Memory B cell (primary cell): Measurements from ENCODE around the gene ACVRL1.
"Not testable (repeated sequence)": the region's sequence is repeated elsewhere in the genome, so short reads cannot be mapped to it uniquely, and the experiment has no call there.

Experiments used
- ATAC-seq: fragments of 150-1000 bp; cut with Tn5 transposase; 2 replicates; pipeline ENCODE4 v1.10.0; 2021; ENCODE audit warnings: low read depth, mild to moderate bottlenecking, moderate library complexity
- DNase-seq, 2 donors: peaks; one replicate each; pipeline ENCODE4 v3.0.0; 2022; ENCODE audit warnings: low spot score in 2 of 2
- H3K27ac Mint-ChIP-seq: one replicate; pipeline ENCODE4 v1.8.0; 2022; ENCODE audit warnings: mild to moderate bottlenecking, moderate library complexity, mixed read lengths
- H3K27me3 Mint-ChIP-seq: one replicate; pipeline ENCODE4 v1.8.0; 2022; ENCODE audit warnings: mixed read lengths
- H3K36me3 Mint-ChIP-seq: one replicate; pipeline ENCODE4 v1.8.0; 2022; ENCODE audit warnings: mild to moderate bottlenecking, mixed read lengths
- H3K4me1 Mint-ChIP-seq: one replicate; pipeline ENCODE4 v1.8.0; 2022; ENCODE audit warnings: mixed read lengths
- H3K4me3 Mint-ChIP-seq: one replicate; pipeline ENCODE4 v1.8.0; 2022; ENCODE audit warnings: mild to moderate bottlenecking, moderate library complexity, mixed read lengths
- H3K9me3 Mint-ChIP-seq: one replicate; pipeline ENCODE4 v1.8.0; 2022; ENCODE audit warnings: mixed read lengths

ACVRL1 gene

DNA sequence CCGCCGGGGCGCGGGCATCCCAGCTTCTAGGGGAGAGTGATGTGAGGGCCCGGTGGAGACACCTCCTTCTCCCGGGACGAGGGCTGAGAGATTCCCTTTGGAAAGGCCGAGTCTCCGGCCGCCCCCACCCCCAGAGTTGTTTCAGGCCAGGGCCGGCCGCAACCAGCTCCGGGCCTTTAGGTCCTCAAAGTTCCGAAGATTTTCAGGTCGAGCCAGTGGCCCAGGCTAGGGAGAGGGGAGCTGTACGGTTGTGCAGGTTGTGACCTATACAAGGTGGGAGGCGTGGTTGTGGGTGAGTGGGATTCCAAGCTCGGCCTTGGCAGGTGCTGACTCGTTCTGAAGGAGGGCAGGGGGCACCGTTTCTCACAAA lies 37.8 kb upstream of the ACVRL1 start:
- no peak overlapping the region for H3K27ac Mint-ChIP-seq
- H3K4me3 Mint-ChIP-seq, result no peak overlapping the region
- H3K9me3 Mint-ChIP-seq, result no peaks in the 10 kb centered on the region
- no peaks in the 10 kb centered on the region for H3K36me3 Mint-ChIP-seq
- DNase-seq, result no peak
- no peak for ATAC-seq
- peaks cover 36% of the 10 kb centered on the region for H3K27me3 Mint-ChIP-seq
- peaks cover 11% of the 10 kb centered on the region for H3K4me1 Mint-ChIP-seq

DNA sequence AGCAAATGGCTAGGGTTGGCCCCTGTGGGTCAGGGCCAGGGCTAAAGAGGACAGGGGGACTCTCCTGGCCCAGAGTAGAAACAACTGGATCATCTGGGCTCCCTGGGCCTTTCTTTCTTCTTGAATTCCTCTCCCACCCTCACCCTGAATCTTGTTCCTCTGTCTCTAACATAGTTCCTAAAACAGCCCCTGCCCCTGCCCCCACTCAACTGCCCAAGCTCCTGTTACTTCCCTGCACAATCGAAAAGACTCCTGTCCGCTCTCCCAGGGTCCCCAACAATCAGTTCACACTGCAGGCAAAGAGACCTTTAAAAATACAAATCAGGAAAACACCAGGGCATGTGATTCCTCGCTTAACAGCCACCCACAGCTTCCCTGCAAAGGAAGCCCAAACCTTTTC lies 37.4 kb upstream of the ACVRL1 start:
- H3K36me3 Mint-ChIP-seq, result no peaks in the 10 kb centered on the region
- H3K9me3 Mint-ChIP-seq, result no peaks in the 10 kb centered on the region
- H3K27me3 Mint-ChIP-seq, result peaks cover 33% of the 10 kb centered on the region
- H3K4me1 Mint-ChIP-seq, result peaks cover 8% of the 10 kb centered on the region
- ATAC-seq (no peak), DNase-seq (no peak)
- no peak overlapping the region for H3K4me3 Mint-ChIP-seq
- H3K27ac Mint-ChIP-seq, result no peak overlapping the region

DNA sequence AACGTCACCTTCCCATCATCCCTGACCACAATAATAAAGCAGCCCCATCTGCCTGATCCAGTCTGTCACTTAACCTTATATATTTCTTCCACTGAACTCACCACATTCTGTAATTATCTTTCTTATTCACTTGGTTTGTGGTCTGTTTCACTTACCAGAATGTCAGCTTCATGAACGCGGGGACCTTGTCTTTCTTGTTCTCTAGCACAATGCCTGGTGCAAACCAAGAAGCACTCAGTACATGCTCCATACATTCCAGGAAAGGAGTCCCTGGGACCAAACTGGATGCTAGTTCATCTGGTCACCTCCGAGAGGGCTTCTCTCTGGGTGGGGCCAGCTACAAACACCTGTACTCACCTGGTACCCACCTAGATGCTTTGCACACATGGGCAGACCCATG lies 36.8 kb upstream of the ACVRL1 start:
- DNase-seq, result no peak
- H3K4me1 Mint-ChIP-seq, result peaks cover 8% of the 10 kb centered on the region
- H3K9me3 Mint-ChIP-seq, result no peaks in the 10 kb centered on the region
- H3K27me3 Mint-ChIP-seq, result peaks cover 32% of the 10 kb centered on the region
- H3K4me3 Mint-ChIP-seq, result no peak overlapping the region
- no peak for ATAC-seq
- no peaks in the 10 kb centered on the region for H3K36me3 Mint-ChIP-seq
- H3K27ac Mint-ChIP-seq, result no peak overlapping the region

DNA sequence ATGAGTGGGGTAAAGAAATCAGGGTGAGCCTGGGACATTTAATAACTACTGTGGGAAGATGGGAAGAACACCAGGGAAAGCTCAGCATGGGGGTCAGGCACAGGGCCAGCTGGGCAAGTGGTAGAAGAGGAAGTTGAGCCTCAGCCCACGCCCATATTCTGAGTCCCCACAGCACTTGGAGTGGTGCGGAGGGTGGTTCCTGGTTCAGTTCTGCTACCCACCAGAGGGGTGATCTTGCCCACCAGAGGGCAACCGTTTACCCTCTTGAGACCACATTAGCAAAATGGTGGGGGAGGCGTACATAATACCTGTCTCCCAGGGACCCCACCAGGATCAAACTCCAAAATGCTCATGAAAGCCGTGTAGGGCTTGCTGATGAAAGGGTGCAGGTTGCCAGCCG lies 36.2 kb upstream of the ACVRL1 start:
- no peaks in the 10 kb centered on the region for H3K36me3 Mint-ChIP-seq
- DNase-seq (no peak), ATAC-seq (peak; percentile 53)
- H3K4me1 Mint-ChIP-seq, result peaks cover 8% of the 10 kb centered on the region
- no peak overlapping the region for H3K4me3 Mint-ChIP-seq
- H3K27me3 Mint-ChIP-seq, result peaks cover 30% of the 10 kb centered on the region
- no peak overlapping the region for H3K27ac Mint-ChIP-seq
- no peaks in the 10 kb centered on the region for H3K9me3 Mint-ChIP-seq

DNA sequence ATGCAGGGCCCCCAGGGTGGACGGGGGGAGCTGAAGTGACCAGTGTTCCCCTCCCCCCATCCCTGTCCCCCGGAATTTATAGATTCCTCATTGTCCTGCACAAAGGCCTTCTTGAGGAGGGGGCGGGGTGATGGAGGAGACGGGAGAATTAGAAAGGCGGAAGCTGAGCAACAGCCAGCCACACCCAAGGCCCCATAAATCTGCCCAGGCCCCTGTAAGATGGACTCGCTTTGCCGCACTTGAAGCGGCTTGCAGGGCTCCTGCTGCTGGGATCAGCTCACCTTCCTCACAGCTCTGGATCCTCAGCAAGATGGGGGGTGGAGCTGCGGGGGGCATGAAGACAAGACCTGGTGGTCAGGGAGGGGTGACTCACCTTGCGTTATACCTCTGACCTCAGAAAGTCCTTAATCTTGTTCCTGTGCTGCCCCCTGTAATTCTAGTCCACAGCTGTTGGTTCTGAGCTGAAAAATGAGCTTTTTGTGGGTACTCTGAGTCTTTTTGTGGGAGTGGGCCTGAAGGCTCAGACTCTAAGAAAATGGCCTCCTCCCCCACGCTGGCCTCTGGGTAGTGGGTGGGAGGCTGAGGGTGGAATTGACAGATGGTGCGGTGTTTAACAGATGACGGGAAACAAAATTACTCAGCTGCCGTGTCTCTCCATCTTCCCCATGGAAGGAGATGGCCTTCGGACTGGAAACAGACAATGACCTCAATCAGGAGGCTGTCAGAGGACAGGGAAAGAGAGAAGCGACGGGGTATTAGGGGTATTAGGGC lies 35.2 kb upstream of the ACVRL1 start:
- Mint-ChIP-seq H3K4me3 (no peak overlapping the region), H3K27me3 (peaks cover 28% of the 10 kb centered on the region), H3K36me3 (no peaks in the 10 kb centered on the region), H3K27ac (no peak overlapping the region), H3K4me1 (peaks cover 8% of the 10 kb centered on the region), H3K9me3 (no peaks in the 10 kb centered on the region)
- ATAC-seq, result no peak
- DNase-seq, result no peak

DNA sequence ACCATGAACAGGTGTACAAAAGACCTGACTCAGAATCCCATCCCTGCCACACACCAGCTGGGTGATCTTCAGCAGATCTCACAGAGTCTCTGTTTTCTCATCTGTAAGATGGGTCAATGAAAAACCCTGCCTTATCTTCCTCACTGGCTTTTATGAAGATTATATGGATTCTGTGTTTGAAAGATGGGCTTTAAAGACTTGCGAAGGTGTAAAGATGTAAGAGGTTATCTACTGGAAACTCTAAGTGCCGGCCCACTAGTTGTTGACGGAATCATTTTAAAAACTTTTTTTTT lies 34.7 kb upstream of the ACVRL1 start:
- no peaks in the 10 kb centered on the region for H3K36me3 Mint-ChIP-seq
- H3K4me1 Mint-ChIP-seq, result peaks cover 8% of the 10 kb centered on the region
- no peak overlapping the region for H3K4me3 Mint-ChIP-seq
- ATAC-seq (no peak), DNase-seq (no peak)
- no peaks in the 10 kb centered on the region for H3K9me3 Mint-ChIP-seq
- H3K27me3 Mint-ChIP-seq, result peaks cover 23% of the 10 kb centered on the region
- H3K27ac Mint-ChIP-seq, result no peak overlapping the region

DNA sequence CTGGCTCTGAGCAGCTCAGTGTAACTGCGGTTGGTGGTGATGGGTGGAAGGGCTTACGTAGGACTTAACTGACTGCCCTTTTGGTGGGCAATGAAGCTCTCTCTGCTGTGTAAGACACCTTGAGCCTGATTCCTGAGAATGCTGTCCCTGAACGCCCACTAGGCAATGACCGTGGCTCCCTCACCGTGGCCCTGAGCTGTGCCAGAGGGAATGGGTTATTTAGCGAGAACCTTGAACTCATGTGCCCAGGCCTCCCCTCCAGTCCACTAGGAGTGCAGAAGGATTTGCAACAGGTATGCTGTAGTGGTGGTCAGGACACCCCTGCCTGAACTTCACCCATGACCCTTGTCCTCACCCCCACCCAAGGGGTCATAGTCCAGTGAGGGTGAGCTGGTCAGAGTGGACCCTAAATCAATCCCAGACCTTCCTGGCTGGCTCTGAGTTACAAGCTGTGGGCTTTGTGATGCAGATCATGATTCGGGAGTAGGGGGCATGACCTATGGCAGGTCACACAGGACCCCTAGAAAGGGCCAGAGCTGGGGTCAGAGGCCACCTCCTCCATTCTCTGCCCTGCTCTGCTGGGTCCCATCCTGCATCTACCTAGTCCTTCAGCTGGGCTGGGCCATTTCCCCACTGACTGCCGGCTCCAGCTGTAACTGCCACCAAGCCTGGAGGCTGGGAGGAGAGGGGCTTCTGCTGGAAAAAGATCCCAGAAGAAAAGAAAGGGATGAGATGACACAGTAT lies 33.9 kb upstream of the ACVRL1 start:
- H3K36me3 Mint-ChIP-seq, result no peaks in the 10 kb centered on the region

DNA sequence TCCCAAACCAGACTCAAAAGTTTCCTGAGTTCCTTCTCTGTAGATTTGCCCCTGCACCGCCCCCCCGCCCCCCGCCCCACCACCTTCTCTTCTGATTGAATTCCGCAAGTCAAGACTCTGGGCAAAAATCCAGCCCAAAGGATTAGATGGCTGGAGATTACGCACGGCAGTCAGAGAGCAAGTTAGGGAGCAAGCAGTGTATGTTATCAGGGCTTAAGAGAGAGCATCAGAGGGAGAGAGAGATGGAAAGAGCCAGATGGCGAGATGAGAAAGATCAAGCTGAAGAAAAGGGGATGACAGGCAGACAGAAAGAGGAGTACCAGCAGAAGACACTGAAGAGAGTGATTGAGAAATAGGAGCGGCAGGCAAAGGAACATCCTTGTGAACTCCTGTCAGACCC lies 33.3 kb upstream of the ACVRL1 start:
- Mint-ChIP-seq H3K27me3 (peaks cover 16% of the 10 kb centered on the region), H3K4me3 (no peak overlapping the region), H3K4me1 (peaks cover 6% of the 10 kb centered on the region), H3K9me3 (no peaks in the 10 kb centered on the region), H3K36me3 (no peaks in the 10 kb centered on the region), H3K27ac (no peak overlapping the region)
- ATAC-seq, result no peak
- no peak for DNase-seq

More for the DNA sequence above, 33.9 kb upstream of the ACVRL1 start:
- DNase-seq (no peak), ATAC-seq (no peak)
- Mint-ChIP-seq H3K27ac (no peak overlapping the region), H3K27me3 (peaks cover 20% of the 10 kb centered on the region), H3K4me1 (peaks cover 8% of the 10 kb centered on the region), H3K9me3 (no peaks in the 10 kb centered on the region), H3K4me3 (no peak overlapping the region)

DNA sequence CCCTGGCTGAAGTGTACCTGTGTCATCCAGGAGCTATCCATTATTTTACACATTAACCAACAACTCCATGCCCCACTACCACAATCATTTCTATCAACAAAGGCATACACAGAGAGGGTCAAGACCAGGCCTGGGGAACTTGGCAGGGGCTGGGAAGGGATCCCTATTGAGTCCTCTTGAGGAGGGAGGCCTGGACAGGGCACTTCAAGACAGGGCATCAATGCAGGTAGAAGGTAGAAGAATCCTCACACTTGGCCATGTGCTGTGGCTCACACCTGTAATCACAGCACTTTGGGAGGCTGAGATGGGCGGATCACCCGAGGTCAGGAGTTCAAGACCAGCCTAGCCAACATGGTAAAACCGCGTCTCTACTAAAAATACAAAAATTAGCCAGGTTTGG lies 32.8 kb upstream of the ACVRL1 start:
- Mint-ChIP-seq H3K27ac (no peak overlapping the region), H3K9me3 (no peaks in the 10 kb centered on the region), H3K4me3 (no peak overlapping the region), H3K4me1 (peaks cover 6% of the 10 kb centered on the region), H3K36me3 (no peaks in the 10 kb centered on the region), H3K27me3 (peaks cover 15% of the 10 kb centered on the region)
- no peak for ATAC-seq
- DNase-seq, result no peak

DNA sequence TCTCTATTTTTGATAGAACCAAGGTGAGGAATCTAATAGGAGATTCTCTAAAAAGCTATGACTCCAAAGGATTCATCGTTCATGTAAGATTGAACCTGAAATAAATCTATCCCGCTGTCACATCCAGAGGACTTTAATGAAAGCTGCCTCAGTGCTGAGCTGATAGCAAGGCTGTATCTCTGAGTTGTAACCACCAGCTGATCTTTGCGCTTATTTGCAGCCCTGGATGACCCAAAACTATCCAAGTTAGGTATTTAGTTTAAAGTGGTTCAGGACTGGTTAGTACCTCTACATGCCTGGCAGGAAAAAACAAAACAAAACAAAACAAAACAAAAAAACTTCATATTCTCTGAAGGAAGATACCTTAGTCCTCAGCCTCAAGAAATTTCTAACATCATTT lies 28.2 kb upstream of the ACVRL1 start:
- Mint-ChIP-seq H3K27ac (no peak overlapping the region), H3K36me3 (no peaks in the 10 kb centered on the region), H3K27me3 (peaks cover under 1% of the 10 kb centered on the region), H3K9me3 (no peaks in the 10 kb centered on the region), H3K4me1 (no peaks in the 10 kb centered on the region), H3K4me3 (no peak overlapping the region)
- no peak for ATAC-seq
- DNase-seq, result no peak

DNA sequence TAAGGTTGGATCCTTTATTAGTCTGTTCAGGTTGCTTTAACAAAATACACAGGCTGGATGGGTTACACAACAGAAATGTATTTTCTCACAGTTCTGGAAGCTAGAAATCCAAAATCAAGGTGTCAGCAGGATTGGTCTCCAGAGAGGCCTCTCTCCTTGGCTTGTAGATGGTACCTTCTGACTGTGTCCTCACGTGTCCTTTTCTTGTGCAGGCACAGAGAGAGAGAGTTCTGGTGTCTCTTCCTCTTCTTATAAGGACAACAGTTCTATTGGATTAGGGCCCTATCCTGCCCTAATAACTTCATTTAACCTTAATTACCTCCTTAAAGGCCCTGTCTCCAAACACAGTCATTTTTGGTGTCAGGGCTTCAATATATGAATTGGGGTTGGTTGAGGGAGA lies 24.0 kb upstream of the ACVRL1 start:
- no peak for ATAC-seq
- H3K4me1 Mint-ChIP-seq, result peaks cover 9% of the 10 kb centered on the region
- no peak overlapping the region for H3K4me3 Mint-ChIP-seq
- peaks cover 2% of the 10 kb centered on the region for H3K36me3 Mint-ChIP-seq
- no peaks in the 10 kb centered on the region for H3K9me3 Mint-ChIP-seq
- H3K27me3 Mint-ChIP-seq, result peaks cover 3% of the 10 kb centered on the region
- DNase-seq, result no peak
- no peak overlapping the region for H3K27ac Mint-ChIP-seq

DNA sequence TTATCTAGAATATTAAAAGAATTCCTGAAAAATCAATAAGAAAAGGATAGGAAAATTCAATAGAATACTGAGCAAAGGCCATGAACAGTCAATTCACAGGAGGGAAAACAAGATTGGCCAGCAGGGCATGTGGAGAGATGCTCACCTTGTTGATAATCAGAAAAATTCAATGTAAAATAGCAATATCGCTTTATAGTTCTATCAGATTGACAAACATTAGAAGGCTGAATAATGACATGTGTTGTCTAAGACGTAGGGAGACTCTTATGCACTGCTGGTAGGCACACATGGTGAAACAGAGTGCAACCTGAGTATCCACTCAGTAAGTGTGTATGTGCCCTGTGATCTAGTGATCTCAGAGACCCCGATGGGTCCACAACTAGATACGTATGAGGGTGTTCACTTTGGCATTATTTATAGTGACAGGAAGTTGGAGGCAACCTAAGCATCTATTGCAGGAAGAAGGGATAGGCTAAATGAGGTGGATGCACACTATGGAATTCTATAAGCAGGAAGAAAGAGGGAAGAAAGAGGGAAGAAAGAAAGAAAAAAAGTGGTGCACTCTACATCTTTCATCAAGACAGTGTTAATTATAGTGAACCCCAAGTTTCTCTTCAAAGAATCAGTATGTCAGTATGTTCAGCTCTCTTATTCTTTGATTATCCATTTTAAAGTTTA lies 23.2 kb upstream of the ACVRL1 start:
- no peak overlapping the region for H3K27ac Mint-ChIP-seq
- DNase-seq, result no peak
- no peaks in the 10 kb centered on the region for H3K9me3 Mint-ChIP-seq
- H3K4me1 Mint-ChIP-seq, result peaks cover 9% of the 10 kb centered on the region
- no peak for ATAC-seq
- H3K27me3 Mint-ChIP-seq, result peaks cover 4% of the 10 kb centered on the region
- peaks cover 2% of the 10 kb centered on the region for H3K36me3 Mint-ChIP-seq
- H3K4me3 Mint-ChIP-seq, result no peak overlapping the region

DNA sequence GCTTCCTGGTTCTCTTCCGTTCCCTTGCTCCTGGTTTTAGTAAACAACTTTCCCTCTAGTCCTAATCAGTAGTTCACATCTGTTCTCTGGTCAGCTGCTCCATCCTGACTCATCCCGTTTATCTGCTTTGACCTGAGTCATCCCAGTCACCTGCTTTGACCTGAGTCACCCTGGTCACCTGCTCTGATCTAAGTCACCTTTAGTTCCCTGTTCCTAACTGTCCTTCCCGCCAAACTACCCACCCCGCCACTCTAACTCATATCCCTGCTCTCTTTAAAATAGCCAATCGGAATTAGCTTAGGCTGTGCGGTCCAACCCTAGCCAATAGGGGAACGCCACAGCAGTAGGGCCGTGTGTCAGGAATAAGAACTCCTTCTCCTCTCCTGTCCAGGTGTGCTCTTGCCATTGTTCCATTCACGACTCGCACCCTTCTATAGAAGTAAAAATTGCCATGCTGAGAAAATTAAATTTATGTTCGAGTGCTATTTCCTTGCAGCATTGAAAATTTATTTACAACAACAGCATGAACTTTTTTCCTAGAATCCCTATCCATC lies 22.6 kb upstream of the ACVRL1 start:
- no peak overlapping the region for H3K27ac Mint-ChIP-seq
- H3K4me1 Mint-ChIP-seq, result peaks cover 9% of the 10 kb centered on the region
- H3K36me3 Mint-ChIP-seq, result peaks cover 2% of the 10 kb centered on the region
- no peak overlapping the region for H3K4me3 Mint-ChIP-seq
- DNase-seq (no peak), ATAC-seq (no peak)
- no peaks in the 10 kb centered on the region for H3K9me3 Mint-ChIP-seq
- peaks cover 4% of the 10 kb centered on the region for H3K27me3 Mint-ChIP-seq

DNA sequence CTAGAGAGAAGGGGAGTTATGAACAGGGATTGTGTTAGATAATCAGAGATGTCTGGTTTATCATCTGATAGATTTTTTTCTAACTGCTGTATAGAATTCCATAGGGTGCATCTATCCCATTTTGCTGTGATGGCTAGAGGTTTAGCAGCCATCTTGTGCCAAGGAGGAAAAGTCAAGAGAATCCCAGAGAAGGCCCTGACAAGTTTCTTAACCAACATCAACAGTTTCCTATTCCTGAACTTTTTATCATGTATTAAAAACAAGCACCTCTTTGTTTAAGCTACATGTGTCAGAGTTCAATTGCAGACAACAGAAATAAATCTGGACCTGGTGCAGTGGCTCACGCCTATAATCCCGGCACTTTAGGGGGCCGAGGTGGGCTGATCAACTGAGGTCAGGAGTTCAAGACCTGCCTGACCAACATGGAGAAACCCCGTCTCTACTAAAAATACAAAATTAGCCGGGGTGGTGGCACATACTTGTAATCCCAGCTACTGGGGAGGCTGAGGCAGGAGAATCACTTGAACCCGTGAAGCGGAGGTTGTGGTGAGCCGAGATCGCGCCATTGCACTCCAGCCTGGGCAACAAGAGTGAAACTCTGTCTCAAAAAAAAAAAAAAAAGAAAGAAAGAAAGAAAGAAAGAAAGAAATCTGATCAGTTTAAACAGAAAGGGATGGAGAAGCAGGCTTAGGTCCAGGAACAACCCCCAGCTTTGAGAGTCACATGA lies 21.8 kb upstream of the ACVRL1 start:
- not testable (repeated sequence) for H3K9me3 Mint-ChIP-seq, H3K36me3 Mint-ChIP-seq, ATAC-seq, DNase-seq, H3K4me1 Mint-ChIP-seq, H3K27me3 Mint-ChIP-seq
- Mint-ChIP-seq H3K4me3 (peak overlapping the region; percentile 34), H3K27ac (peak overlapping the region; percentile 49)
